ENCODE results near the gene RPL37. TPM values are rescaled to one million over a fixed set of nuclear protein-coding genes. Genes with fewer than 3 reads are reported as not detected.

The RPL37 gene
- total and polyA plus RNA-seq, 9 of the 15 experiments (the other 6 are each of a cell fraction or from before 2014, with no cell fraction given), result 2,342 to 7,963 (median 4,091) TPM

DNA sequence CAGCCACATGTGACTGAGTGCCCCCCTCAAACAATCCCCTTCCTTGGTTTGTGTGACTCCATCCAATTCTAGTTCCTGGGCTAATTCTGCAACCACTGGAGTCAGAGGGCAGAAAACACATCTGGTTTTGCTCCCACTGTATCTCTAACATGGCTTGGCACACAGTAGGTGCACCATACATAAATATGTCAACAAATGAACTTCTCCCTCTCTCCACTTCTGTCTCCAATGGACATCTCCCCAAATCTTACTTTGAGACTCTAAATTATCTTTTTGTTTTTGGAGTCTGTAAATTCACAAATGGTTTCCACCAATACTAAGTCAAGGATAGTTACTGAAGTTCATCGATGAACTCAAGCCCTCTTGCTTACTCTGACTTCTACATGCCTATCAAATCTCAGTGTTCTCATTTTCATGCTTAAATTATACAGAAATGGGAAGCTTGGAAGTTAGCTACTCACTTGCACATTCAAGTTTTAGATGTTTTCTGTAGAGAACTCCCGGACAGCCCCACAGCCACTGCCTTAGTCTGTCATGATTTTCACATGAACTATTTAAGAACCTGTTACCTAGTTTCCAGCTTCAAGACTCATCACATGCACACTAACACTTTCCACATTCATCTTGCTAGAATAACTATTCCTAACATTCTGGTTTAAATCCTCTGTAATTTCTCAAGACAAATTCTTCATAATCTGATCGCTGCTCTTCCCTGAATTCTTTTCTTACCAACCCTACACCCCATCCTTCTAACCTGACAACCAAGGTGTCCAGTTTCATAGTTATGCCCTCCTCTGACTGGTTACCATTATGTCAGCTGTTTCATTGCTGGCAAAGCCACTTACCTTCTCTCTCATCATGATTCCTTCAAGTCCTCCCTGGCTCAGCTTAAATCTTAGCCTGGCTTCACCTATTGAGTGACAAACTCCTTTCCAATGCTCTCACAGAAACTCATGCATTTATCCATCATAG, 6.0 kb downstream of the RPL37 start (continued):
- no peak for TF ChIP-seq TAF15 (IDR thresholded peaks at IDR 0.05; ENCODE audit: low read depth, low read length)
- TF ChIP-seq BRD4 (IDR thresholded peaks at IDR 0.05), result no peak
- TF ChIP-seq, protein P1, sequence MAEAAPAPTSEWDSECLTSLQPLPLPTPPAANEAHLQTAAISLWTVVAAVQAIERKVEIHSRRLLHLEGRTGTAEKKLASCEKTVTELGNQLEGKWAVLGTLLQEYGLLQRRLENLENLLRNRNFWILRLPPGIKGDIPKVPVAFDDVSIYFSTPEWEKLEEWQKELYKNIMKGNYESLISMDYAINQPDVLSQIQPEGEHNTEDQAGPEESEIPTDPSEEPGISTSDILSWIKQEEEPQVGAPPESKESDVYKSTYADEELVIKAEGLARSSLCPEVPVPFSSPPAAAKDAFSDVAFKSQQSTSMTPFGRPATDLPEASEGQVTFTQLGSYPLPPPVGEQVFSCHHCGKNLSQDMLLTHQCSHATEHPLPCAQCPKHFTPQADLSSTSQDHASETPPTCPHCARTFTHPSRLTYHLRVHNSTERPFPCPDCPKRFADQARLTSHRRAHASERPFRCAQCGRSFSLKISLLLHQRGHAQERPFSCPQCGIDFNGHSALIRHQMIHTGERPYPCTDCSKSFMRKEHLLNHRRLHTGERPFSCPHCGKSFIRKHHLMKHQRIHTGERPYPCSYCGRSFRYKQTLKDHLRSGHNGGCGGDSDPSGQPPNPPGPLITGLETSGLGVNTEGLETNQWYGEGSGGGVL (CRISPR knock-in tag; IDR thresholded peaks at IDR 0.05), result no peak
- TF ChIP-seq, protein P2, sequence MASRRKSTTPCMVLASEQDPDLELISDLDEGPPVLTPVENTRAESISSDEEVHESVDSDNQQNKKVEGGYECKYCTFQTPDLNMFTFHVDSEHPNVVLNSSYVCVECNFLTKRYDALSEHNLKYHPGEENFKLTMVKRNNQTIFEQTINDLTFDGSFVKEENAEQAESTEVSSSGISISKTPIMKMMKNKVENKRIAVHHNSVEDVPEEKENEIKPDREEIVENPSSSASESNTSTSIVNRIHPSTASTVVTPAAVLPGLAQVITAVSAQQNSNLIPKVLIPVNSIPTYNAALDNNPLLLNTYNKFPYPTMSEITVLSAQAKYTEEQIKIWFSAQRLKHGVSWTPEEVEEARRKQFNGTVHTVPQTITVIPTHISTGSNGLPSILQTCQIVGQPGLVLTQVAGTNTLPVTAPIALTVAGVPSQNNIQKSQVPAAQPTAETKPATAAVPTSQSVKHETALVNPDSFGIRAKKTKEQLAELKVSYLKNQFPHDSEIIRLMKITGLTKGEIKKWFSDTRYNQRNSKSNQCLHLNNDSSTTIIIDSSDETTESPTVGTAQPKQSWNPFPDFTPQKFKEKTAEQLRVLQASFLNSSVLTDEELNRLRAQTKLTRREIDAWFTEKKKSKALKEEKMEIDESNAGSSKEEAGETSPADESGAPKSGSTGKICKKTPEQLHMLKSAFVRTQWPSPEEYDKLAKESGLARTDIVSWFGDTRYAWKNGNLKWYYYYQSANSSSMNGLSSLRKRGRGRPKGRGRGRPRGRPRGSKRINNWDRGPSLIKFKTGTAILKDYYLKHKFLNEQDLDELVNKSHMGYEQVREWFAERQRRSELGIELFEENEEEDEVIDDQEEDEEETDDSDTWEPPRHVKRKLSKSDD (conservative IDR thresholded peaks at IDR 0.05; ENCODE audit: low read length), result no peak
- TF ChIP-seq SAFB2 (IDR thresholded peaks at IDR 0.05; ENCODE audit: borderline replicate concordance, low read depth, low read length, severe bottlenecking), result no peak
- no peak for TF ChIP-seq SAP30 (IDR thresholded peaks at IDR 0.05; ENCODE audit: borderline replicate concordance, insufficient read depth, low read depth, low read length, poor library complexity, severe bottlenecking)
- TF ChIP-seq ELK3 (CRISPR knock-in tag; IDR thresholded peaks at IDR 0.05), result peak; percentile 81; the same call in 1 of the 2 replicates
- TF ChIP-seq, protein P3, sequence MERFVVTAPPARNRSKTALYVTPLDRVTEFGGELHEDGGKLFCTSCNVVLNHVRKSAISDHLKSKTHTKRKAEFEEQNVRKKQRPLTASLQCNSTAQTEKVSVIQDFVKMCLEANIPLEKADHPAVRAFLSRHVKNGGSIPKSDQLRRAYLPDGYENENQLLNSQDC (CRISPR knock-in tag; IDR thresholded peaks at IDR 0.05), result 0 out of 2 replicates have a peak, but pooled peaks have one; percentile 48
- TF ChIP-seq HMG20B (CRISPR knock-in tag; IDR thresholded peaks at IDR 0.05), result no peak
- TF ChIP-seq PHB2 (IDR thresholded peaks at IDR 0.05; ENCODE audit: low read depth), result no peak
- TF ChIP-seq SNAPC5 (CRISPR knock-in tag; IDR thresholded peaks at IDR 0.05), result no peak
- TF ChIP-seq RB1 (IDR thresholded peaks at IDR 0.05; ENCODE audit: low read depth), result no peak
- TF ChIP-seq SETDB1 (IDR thresholded peaks at IDR 0.05; ENCODE audit: low read length), result no peak
- TF ChIP-seq MAX (CRISPR knock-in tag; IDR thresholded peaks at IDR 0.05), result no peak
- no peak for TF ChIP-seq ARHGAP35 (IDR thresholded peaks at IDR 0.05; ENCODE audit: partially characterized antibody)
- TF ChIP-seq, protein P4, sequence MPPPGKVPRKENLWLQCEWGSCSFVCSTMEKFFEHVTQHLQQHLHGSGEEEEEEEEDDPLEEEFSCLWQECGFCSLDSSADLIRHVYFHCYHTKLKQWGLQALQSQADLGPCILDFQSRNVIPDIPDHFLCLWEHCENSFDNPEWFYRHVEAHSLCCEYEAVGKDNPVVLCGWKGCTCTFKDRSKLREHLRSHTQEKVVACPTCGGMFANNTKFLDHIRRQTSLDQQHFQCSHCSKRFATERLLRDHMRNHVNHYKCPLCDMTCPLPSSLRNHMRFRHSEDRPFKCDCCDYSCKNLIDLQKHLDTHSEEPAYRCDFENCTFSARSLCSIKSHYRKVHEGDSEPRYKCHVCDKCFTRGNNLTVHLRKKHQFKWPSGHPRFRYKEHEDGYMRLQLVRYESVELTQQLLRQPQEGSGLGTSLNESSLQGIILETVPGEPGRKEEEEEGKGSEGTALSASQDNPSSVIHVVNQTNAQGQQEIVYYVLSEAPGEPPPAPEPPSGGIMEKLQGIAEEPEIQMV (tag; conservative IDR thresholded peaks at IDR 0.05; ENCODE audit: low read depth), result no peak
- TF ChIP-seq MEF2A (IDR thresholded peaks at IDR 0.05; ENCODE audit: control insufficient read depth, low read depth, low read length), result no peak
- TF ChIP-seq ZNF57 (CRISPR knock-in tag; IDR thresholded peaks at IDR 0.05), result no peak
- no peak for TF ChIP-seq PPARD (CRISPR knock-in tag; IDR thresholded peaks at IDR 0.05)
